CD4-positive, alpha-beta memory T cell (primary cell): Measurements from ENCODE around the gene AP4B1. TPM values are rescaled to one million over a fixed set of nuclear protein-coding genes. Genes with fewer than 3 reads are reported as not detected.

Source experiments
- CTCF ChIA-PET: fragments of 350-600 bp; sonication (Branson Sonifier 250); formaldehyde crosslinking; loops from one replicate; lab custom pipeline; 2021; ENCODE audit warnings: inconsistent platforms; ENCODE audit not compliant: partially characterized antibody; lab: Charles Lee
- POLR2A ChIA-PET: fragments of 350-600 bp; sonication (Branson Sonifier 250); formaldehyde crosslinking; loops from one replicate; lab custom pipeline; 2021; ENCODE audit not compliant: partially characterized antibody; lab: Charles Lee
- DNase-seq, 5 donors: peaks; one replicate each; pipeline versions ENCODE4 v3.0.0 to v3.0.0-alpha.2; 2020 to 2022; ENCODE audit warnings: mixed read lengths in 1 of 5
- H3K27ac ChIP-seq: one replicate; pipeline ENCODE4 v1.7.0; 2013; ENCODE audit warnings: low read depth, low read length
- H3K27me3 ChIP-seq: 2 replicates; pipeline ENCODE4 v1.7.0; 2013; ENCODE audit warnings: mild to moderate bottlenecking, low read length, moderate library complexity; ENCODE audit not compliant: insufficient read depth
- H3K36me3 ChIP-seq: 2 replicates; pipeline ENCODE4 v1.7.0; 2013; ENCODE audit warnings: mild to moderate bottlenecking, low read length, moderate library complexity; ENCODE audit not compliant: insufficient read depth
- H3K4me1 ChIP-seq: 2 replicates; pipeline ENCODE4 v1.7.0; 2013; ENCODE audit warnings: mild to moderate bottlenecking, low read length, moderate library complexity; ENCODE audit not compliant: insufficient read depth
- H3K4me3 ChIP-seq, 2 donors: one replicate each; pipeline ENCODE4 v1.7.0; 2013; ENCODE audit warnings: low read length in 2 of 2, mild to moderate bottlenecking in 1 of 2
- H3K9me3 ChIP-seq, 2 donors: one replicate each; pipeline ENCODE4 v1.7.0; 2013; ENCODE audit warnings: low read length in 2 of 2, control low read depth in 1 of 2; ENCODE audit not compliant: control insufficient read depth in 1 of 2
- H3K27ac Mint-ChIP-seq, 7 donors: one replicate each; pipeline ENCODE4 v1.8.0; 2020 to 2021; ENCODE audit warnings: mixed read lengths in 7 of 7, mild to moderate bottlenecking in 6 of 7, inconsistent platforms in 3 of 7, moderate library complexity in 3 of 7
- H3K27me3 Mint-ChIP-seq, 2 donors: one replicate each; pipeline ENCODE4 v1.8.0; 2020 to 2021; ENCODE audit warnings: mixed read lengths in 2 of 2
- H3K36me3 Mint-ChIP-seq, 2 donors: one replicate each; pipeline ENCODE4 v1.8.0; 2020 to 2021; ENCODE audit warnings: mixed read lengths in 2 of 2, inconsistent platforms in 1 of 2, mild to moderate bottlenecking in 1 of 2
- H3K4me1 Mint-ChIP-seq, 4 donors: one replicate each; pipeline ENCODE4 v1.8.0; 2020 to 2021; ENCODE audit warnings: mixed read lengths in 4 of 4, mild to moderate bottlenecking in 1 of 4
- H3K4me3 Mint-ChIP-seq, 8 donors: one replicate each; pipeline ENCODE4 v1.8.0; 2020 to 2021; ENCODE audit warnings: mixed read lengths in 8 of 8, mild to moderate bottlenecking in 7 of 8, moderate library complexity in 6 of 8, inconsistent platforms in 3 of 8
- H3K9me3 Mint-ChIP-seq, 8 donors: one replicate each; pipeline ENCODE4 v1.8.0; 2020 to 2021; ENCODE audit warnings: mixed read lengths in 8 of 8, mild to moderate bottlenecking in 5 of 8, inconsistent platforms in 3 of 8, moderate library complexity in 1 of 8
- intact Hi-C: fragments of 100-400 bp; cut with micrococcal nuclease; formaldehyde crosslinking; loops from one replicate; pipeline ENCODE4 v1.15.1; 2023
- polyA plus RNA-seq, 2 donors: library from polyadenylated mRNA; unstranded; fragments of 300-500 nt; fragmentation: Illumina TruSeq; gene quantifications; one replicate each; pipeline ENCODE4 v1.2.3, GENCODE V29; 2021
- total RNA-seq, 2 experiments: library from RNA; stranded (reverse); gene quantifications; one replicate each; pipeline ENCODE4 v1.2.3, GENCODE V29; 2021

AP4B1 gene
- total and polyA plus RNA-seq, 4 experiments from 2014 or later: 8.9 to 75.5 (median 43.7) TPM

DNA sequence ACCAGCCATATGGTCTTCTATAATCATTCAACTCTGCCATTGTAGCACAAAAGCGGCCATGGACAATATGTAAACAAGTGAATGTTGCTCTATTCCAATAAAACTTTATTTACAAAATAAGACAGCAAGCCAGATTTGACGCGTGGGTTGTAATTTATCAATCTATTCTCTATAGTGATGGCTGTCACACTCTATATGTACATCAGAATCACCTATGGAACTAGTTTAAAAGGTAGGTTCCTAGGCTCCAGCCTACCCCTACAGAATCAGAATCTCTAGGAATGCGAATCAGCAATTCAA lies 24.9 kb downstream of the AP4B1 start:
- H3K27ac ChIP-seq: no peak overlapping the region
- H3K4me1 Mint-ChIP-seq: peaks cover 42 to 64% (median 47%) of the 10 kb centered on the region in 4 donors
- intact Hi-C loops: loop anchor here (1.0 kb wide), 1 partner anchor 8 kb away; the partner anchor contains the start of gene PTPN22
- H3K9me3 Mint-ChIP-seq: no peaks in the 10 kb centered on the region
- no peaks in the 10 kb centered on the region for H3K27me3 Mint-ChIP-seq
- no peaks in the 10 kb centered on the region for H3K9me3 ChIP-seq
- H3K4me3 ChIP-seq: no peak overlapping the region
- H3K4me3 Mint-ChIP-seq: peak overlapping the region in 1 of 8 donors; percentile 46
- no peaks in the 10 kb centered on the region for H3K36me3 ChIP-seq
- ChIA-PET POLR2A (interaction anchor here (1.0 to 5.3 kb wide), 8 partner anchors 9 to 96 kb away, joined by 3 to 30 read pairs (median 11); partner anchors contain the start of genes AP4B1, DCLRE1B and HIPK1), CTCF (interaction anchor here (0.6 to 3.2 kb wide), 6 partner anchors 10 to 49 kb away, joined by 3 to 16 read pairs (median 5); partner anchors contain the start of genes AP4B1 and HIPK1)
- H3K4me1 ChIP-seq: peaks cover 44% of the 10 kb centered on the region
- H3K27me3 ChIP-seq: no peaks in the 10 kb centered on the region
- peaks cover 1 to 8% of the 10 kb centered on the region in 2 donors for H3K36me3 Mint-ChIP-seq
- peak overlapping the region in 4 of 7 donors; percentile 17 to 88 (median 84) for H3K27ac Mint-ChIP-seq
- DNase-seq: no peak

GRCh38 chr1:113876176-113876575 lies 28.4 kb downstream of the AP4B1 start:
- H3K4me1 Mint-ChIP-seq: peaks cover 53 to 81% (median 68%) of the 10 kb centered on the region in 4 donors
- POLR2A ChIA-PET: interaction anchor here (0.7 to 3.0 kb wide), 5 partner anchors 10 to 254 kb away, joined by 3 to 26 read pairs (median 3); partner anchors contain the start of genes AP4B1, DCLRE1B, HIPK1 and RSBN1
- Histone ChIP-seq H3K9me3 (no peaks in the 10 kb centered on the region), H3K36me3 (no peaks in the 10 kb centered on the region), H3K27ac (no peak overlapping the region), H3K4me3 (no peak overlapping the region), H3K27me3 (no peaks in the 10 kb centered on the region), H3K4me1 (peaks cover 66% of the 10 kb centered on the region)
- CTCF ChIA-PET: interaction anchor here (0.8 to 3.0 kb wide), 5 partner anchors 12 to 70 kb away, joined by 3 to 18 read pairs (median 4); partner anchors contain the start of gene AP4B1
- peak overlapping the region in 1 of 7 donors; percentile 56 for H3K27ac Mint-ChIP-seq
- peaks cover 0 to 6% of the 10 kb centered on the region in 2 donors for H3K36me3 Mint-ChIP-seq
- no peak overlapping the region for H3K4me3 Mint-ChIP-seq
- intact Hi-C loops: no loop called here
- H3K27me3 Mint-ChIP-seq: no peaks in the 10 kb centered on the region
- DNase-seq: no peak
- H3K9me3 Mint-ChIP-seq: no peaks in the 10 kb centered on the region

DNA sequence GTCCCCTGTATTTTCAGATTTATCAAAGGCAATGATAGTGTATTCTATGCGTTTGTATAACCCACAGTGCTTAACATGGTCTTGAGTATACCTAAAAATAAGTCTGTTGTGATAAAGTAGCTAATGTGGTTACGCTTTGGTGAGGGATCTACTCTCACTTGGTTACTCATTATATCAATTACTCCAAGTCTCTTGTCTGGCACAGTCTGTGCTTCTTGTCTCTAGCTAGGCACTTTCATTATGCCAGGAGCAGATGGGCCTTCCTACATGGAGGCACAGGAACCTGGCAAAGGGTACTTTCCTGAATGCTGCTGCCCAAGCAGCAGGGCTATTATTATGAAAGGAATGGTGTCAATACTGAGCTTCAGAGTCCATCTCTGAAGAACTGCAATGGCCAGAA lies 28.9 kb downstream of the AP4B1 start:
- Histone ChIP-seq H3K36me3 (no peaks in the 10 kb centered on the region), H3K9me3 (no peaks in the 10 kb centered on the region), H3K4me1 (peaks cover 63% of the 10 kb centered on the region), H3K27ac (no peak overlapping the region), H3K4me3 (no peak overlapping the region), H3K27me3 (no peaks in the 10 kb centered on the region)
- H3K4me1 Mint-ChIP-seq: peaks cover 48 to 79% (median 64%) of the 10 kb centered on the region in 4 donors
- no peak for DNase-seq
- no peaks in the 10 kb centered on the region for H3K27me3 Mint-ChIP-seq
- peak overlapping the region in 5 of 7 donors; percentile 1 to 73 (median 56) for H3K27ac Mint-ChIP-seq
- H3K36me3 Mint-ChIP-seq: peaks cover 0 to 8% of the 10 kb centered on the region in 2 donors
- peak overlapping the region in 1 of 8 donors; percentile 22 for H3K4me3 Mint-ChIP-seq
- no peaks in the 10 kb centered on the region for H3K9me3 Mint-ChIP-seq
- POLR2A ChIA-PET: interaction anchor here (0.5 to 3.0 kb wide), 6 partner anchors 11 to 63 kb away, joined by 3 to 26 read pairs (median 5); partner anchors contain the start of genes AP4B1, DCLRE1B, HIPK1 and RSBN1
- CTCF ChIA-PET: interaction anchor here (0.8 to 3.0 kb wide), 5 partner anchors 13 to 71 kb away, joined by 3 to 18 read pairs (median 4); partner anchors contain the start of gene AP4B1
- intact Hi-C loops: no loop called here

- intact Hi-C loops: loop anchor here (5.0 kb wide), 1 partner anchor 1257 kb away; the partner anchor contains the start of genes CAPZA1 and ST7L
- Histone ChIP-seq H3K27ac (peak overlapping the region; percentile 8), H3K36me3 (no peaks in the 10 kb centered on the region), H3K27me3 (no peaks in the 10 kb centered on the region), H3K9me3 (no peaks in the 10 kb centered on the region), H3K4me3 (no peak overlapping the region), H3K4me1 (peaks cover 64% of the 10 kb centered on the region)
- peak in 4 of 5 donors; percentile 23 to 57 (median 32) for DNase-seq
- no peaks in the 10 kb centered on the region for H3K9me3 Mint-ChIP-seq
- ChIA-PET CTCF (interaction anchor here (1.0 to 3.0 kb wide), 6 partner anchors 9 to 57 kb away, joined by 3 to 18 read pairs (median 4); partner anchors contain the start of gene AP4B1), POLR2A (interaction anchor here (0.8 to 3.0 kb wide), 10 partner anchors 13 to 115 kb away, joined by 3 to 26 read pairs (median 5); partner anchors contain the start of genes AP4B1, BCL2L15, DCLRE1B and HIPK1)
- peak overlapping the region in 6 of 8 donors; percentile 5 to 43 (median 22) for H3K4me3 Mint-ChIP-seq
- peak overlapping the region; percentile 71 to 98 (median 86) for H3K27ac Mint-ChIP-seq
- no peaks in the 10 kb centered on the region for H3K27me3 Mint-ChIP-seq
- H3K4me1 Mint-ChIP-seq: peaks cover 50 to 77% (median 60%) of the 10 kb centered on the region in 4 donors
- peaks cover 0 to 14% of the 10 kb centered on the region in 2 donors for H3K36me3 Mint-ChIP-seq
These were observed 30.4 kb downstream of the AP4B1 start for GRCh38 chr1:113874012-113874879.

DNA sequence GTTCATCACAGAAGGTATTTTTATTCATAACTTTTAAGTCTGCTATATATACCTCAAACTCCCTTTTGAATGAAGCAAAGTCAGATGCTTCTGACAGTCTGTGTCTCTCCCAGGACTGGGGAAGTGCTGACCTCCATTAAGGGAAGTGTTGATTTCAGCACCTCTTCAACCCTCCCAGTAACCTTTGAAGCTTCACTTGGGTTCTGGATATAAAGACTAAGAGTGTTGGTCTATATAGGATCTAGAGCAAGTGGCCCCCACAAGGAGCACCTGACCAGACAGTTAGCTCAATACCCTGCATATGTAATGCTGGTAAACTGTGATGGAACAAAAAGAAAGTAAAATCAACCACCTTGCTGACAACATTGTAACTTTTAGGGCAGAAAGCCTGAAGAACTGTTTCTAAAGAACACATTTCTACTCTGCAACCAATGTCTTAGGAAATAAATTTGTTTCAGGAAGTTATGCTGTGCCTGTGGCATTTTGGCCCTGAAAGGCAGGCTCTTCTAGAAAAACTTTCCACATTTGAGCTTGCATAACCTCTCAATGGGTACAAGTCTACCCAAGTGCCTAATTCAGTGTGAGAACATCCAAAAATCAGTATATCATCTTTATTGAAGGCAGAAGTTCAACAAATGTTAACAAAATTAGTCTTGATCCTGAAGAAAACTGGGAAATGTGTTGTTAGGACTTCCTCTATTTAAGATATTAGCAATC lies 32.2 kb downstream of the AP4B1 start:
- ChIA-PET CTCF (interaction anchor here (1.0 to 1.3 kb wide), 2 partner anchors 9 to 31 kb away, joined by 4 to 6 read pairs; no protein-coding TSS in a partner anchor), POLR2A (interaction anchor here (0.9 to 1.4 kb wide), 6 partner anchors 10 to 60 kb away, joined by 3 to 14 read pairs (median 7); partner anchors contain the start of genes AP4B1, DCLRE1B, HIPK1 and RSBN1)
- Mint-ChIP-seq H3K36me3 (peaks cover 6 to 24% of the 10 kb centered on the region in 2 donors), H3K9me3 (no peaks in the 10 kb centered on the region), H3K4me3 (peak overlapping the region; percentile 85 to 95 (median 90)), H3K27ac (peak overlapping the region; percentile 96 to 99 (median 98)), H3K4me1 (peaks cover 56 to 79% (median 64%) of the 10 kb centered on the region in 4 donors), H3K27me3 (no peaks in the 10 kb centered on the region)
- H3K4me3 ChIP-seq: peak overlapping the region; percentile 30 to 71
- intact Hi-C loops: loop anchor here (5.0 kb wide), 1 partner anchor 1255 kb away; the partner anchor contains the start of genes CAPZA1 and ST7L
- no peaks in the 10 kb centered on the region for H3K9me3 ChIP-seq
- no peaks in the 10 kb centered on the region for H3K36me3 ChIP-seq
- peak overlapping the region; percentile 79 for H3K27ac ChIP-seq
- no peaks in the 10 kb centered on the region for H3K27me3 ChIP-seq
- peak; percentile 25 to 51 (median 33) for DNase-seq
- peaks cover 71% of the 10 kb centered on the region for H3K4me1 ChIP-seq

GRCh38 chr1:113871597-113872113 lies 32.9 kb downstream of the AP4B1 start, which contains the start of gene PTPN22:
Gene PTPN22 (minus strand): TSS chr1:113871712.
- DNase-seq: peak; percentile 85 to 95 (median 90)
- Histone ChIP-seq H3K27ac (peak within 1 kb of the TSS; percentile 79), H3K4me1 (peaks cover 74% of the 10 kb centered on the region), H3K9me3 (no peaks in the 10 kb centered on the region), H3K36me3 (no peaks in the 10 kb centered on the region), H3K27me3 (no peaks in the 10 kb centered on the region), H3K4me3 (peak within 1 kb of the TSS; percentile 48 to 71)
- intact Hi-C loops: loop anchor here (1.0 to 5.0 kb wide), 6 partner anchors 8 to 1254 kb away; partner anchors contain the start of genes AP4B1, CAPZA1, HIPK1 and RSBN1
- POLR2A ChIA-PET: interaction anchor here (0.9 to 1.4 kb wide), 6 partner anchors 11 to 59 kb away, joined by 3 to 14 read pairs (median 7); partner anchors contain the start of genes AP4B1, DCLRE1B, HIPK1 and RSBN1
- peak within 1 kb of the TSS; percentile 85 to 95 (median 90) for H3K4me3 Mint-ChIP-seq
- peaks cover 56 to 83% (median 66%) of the 10 kb centered on the region in 4 donors for H3K4me1 Mint-ChIP-seq
- peak within 1 kb of the TSS; percentile 96 to 99 (median 98) for H3K27ac Mint-ChIP-seq
- CTCF ChIA-PET: interaction anchor here (1.0 to 1.3 kb wide), 2 partner anchors 10 to 31 kb away, joined by 4 to 6 read pairs; no protein-coding TSS in a partner anchor
- peaks cover 6 to 27% of the 10 kb centered on the region in 2 donors for H3K36me3 Mint-ChIP-seq
- no peaks in the 10 kb centered on the region for H3K27me3 Mint-ChIP-seq
- no peaks in the 10 kb centered on the region for H3K9me3 Mint-ChIP-seq
